HEK293T (cell line): ENCODE data around the gene MSH3.

ENCODE experiments used
- FOXK2 ChIP-seq: fragments of 450-650 bp; IDR thresholded peaks from 2 replicates; pipeline ENCODE4 v1.6.1; 2016; ENCODE audit warnings: mild to moderate bottlenecking
- FOXM1 ChIP-seq: fragments of 450-650 bp; IDR thresholded peaks from 2 replicates; pipeline ENCODE4 v1.6.1; 2017; ENCODE audit warnings: mild to moderate bottlenecking, borderline replicate concordance
- LEF1 ChIP-seq: fragments of 450-650 bp; IDR thresholded peaks from 2 replicates; pipeline ENCODE4 v1.6.1; 2017; ENCODE audit warnings: mild to moderate bottlenecking, borderline replicate concordance
- PKNOX1 ChIP-seq: fragments of 450-650 bp; IDR thresholded peaks from 2 replicates; pipeline ENCODE4 v1.6.1; 2016
- SP1 ChIP-seq: fragments of 450-650 bp; IDR thresholded peaks from 2 replicates; pipeline ENCODE4 v1.6.1; 2017
- ZNF384 ChIP-seq: fragments of 450-650 bp; IDR thresholded peaks from 2 replicates; pipeline ENCODE4 v1.6.1; 2016

DNA sequence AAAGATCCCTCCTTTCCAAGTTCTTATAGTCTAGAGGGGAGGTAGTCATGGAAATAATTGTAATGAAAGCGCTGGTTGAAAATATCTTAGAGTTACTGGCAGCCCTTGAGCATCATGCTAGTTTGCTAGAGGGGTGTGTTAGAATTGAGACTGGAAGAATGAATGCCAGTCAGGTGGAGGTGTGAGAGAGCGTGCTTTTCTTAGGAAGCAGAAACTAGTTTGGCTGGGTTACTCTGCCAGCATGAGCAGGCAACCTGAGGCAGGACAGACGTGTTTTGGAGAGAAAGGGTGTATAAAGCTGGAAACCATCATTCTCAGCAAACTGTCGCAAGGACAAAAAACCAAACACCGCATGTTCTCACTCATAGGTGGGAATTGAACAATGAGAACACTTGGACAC lies 43.9 kb downstream of the MSH3 start:
- TF ChIP-seq PKNOX1 (no peak), FOXM1 (no peak), SP1 (no peak), LEF1 (no peak), ZNF384 (no peak), FOXK2 (no peak)
